Right ventricle myocardium inferior (tissue), 1 donor: ENCODE data around the gene SPAG6. TPM values are rescaled to one million over a fixed set of nuclear protein-coding genes. Genes with fewer than 3 reads are reported as not detected.

ENCODE experiments used
- ATAC-seq: fragments of 200-7000 bp; cut with Tn5 transposase; one replicate; pipeline ENCODE4 v1.9.1; 2020; ENCODE audit warnings: mild to moderate bottlenecking, moderate library complexity
- DNase-seq: peaks from one replicate; pipeline ENCODE4 v3.0.0; 2021; ENCODE audit errors: missing footprints
- intact Hi-C: fragments of 100-400 bp; cut with DNase I; formaldehyde crosslinking; loops from one replicate; pipeline ENCODE4 v1.11.0; 2022
- total RNA-seq: library from RNA; stranded (reverse); fragmentation: NEBNext Ultra II Directional; extraction: Animal tissue kit (Norgen Biotek cat#: 25700); gene quantifications from one replicate; pipeline ENCODE4 v1.2.1, GENCODE V29; 2021
- donor health status: DM: no; HTN: yes; CAD: no; lungs with severe emphysema.

The SPAG6 gene
- total RNA-seq, 1 donor from 2014 or later, result not detected

- intact Hi-C loops, result loop anchor here (5.0 kb wide), 6 partner anchors 96 to 441 kb away; partner anchors contain the start of gene BMI1
- ATAC-seq, result no peak
- no peak for DNase-seq
Observed at GRCh38 chr10:22438711-22439110, 93.4 kb downstream of the SPAG6 start.

GRCh38 chr10:22442063-22442462, 96.8 kb downstream of the SPAG6 start:
- intact Hi-C loops, result no loop called here
- ATAC-seq (no peak), DNase-seq (no peak)

GRCh38 chr10:22442468-22442867, 97.2 kb downstream of the SPAG6 start:
- no peak for DNase-seq
- ATAC-seq, result no peak
- intact Hi-C loops, result no loop called here

- intact Hi-C loops, result no loop called here
- DNase-seq (no peak), ATAC-seq (no peak)
Observed at GRCh38 chr10:22443175-22443901, 98.0 kb downstream of the SPAG6 start.

- DNase-seq, result no peak
- ATAC-seq, result no peak
- intact Hi-C loops, result no loop called here
Observed at GRCh38 chr10:22444219-22444788, 99.0 kb downstream of the SPAG6 start.

GRCh38 chr10:22445495-22445894, 100.2 kb downstream of the SPAG6 start:
- ATAC-seq (no peak), DNase-seq (no peak)
- intact Hi-C loops, result no loop called here

- intact Hi-C loops, result no loop called here
- ATAC-seq (no peak), DNase-seq (no peak)
Observed at GRCh38 chr10:22447068-22447467, 101.8 kb downstream of the SPAG6 start.

- DNase-seq, result no peak
- no peak for ATAC-seq
- intact Hi-C loops, result no loop called here
Observed at GRCh38 chr10:22451346-22451745, 106.0 kb downstream of the SPAG6 start.

GRCh38 chr10:22453320-22453719, 108.0 kb downstream of the SPAG6 start:
- ATAC-seq, result no peak
- intact Hi-C loops, result no loop called here
- DNase-seq, result no peak

GRCh38 chr10:22453948-22454591, 108.8 kb downstream of the SPAG6 start:
- ATAC-seq, result no peak
- no peak for DNase-seq
- intact Hi-C loops, result no loop called here

GRCh38 chr10:22454634-22455033, 109.3 kb downstream of the SPAG6 start:
- no peak for ATAC-seq
- no peak for DNase-seq
- intact Hi-C loops, result no loop called here

GRCh38 chr10:22455068-22455857, 110.0 kb downstream of the SPAG6 start:
- ATAC-seq (no peak), DNase-seq (no peak)
- intact Hi-C loops, result no loop called here

GRCh38 chr10:22456486-22456885, 111.2 kb downstream of the SPAG6 start:
- DNase-seq, result no peak
- intact Hi-C loops, result no loop called here
- ATAC-seq, result no peak

- intact Hi-C loops, result no loop called here
- ATAC-seq, result no peak
- DNase-seq, result no peak
Observed at GRCh38 chr10:22458272-22459038, 113.2 kb downstream of the SPAG6 start.

- ATAC-seq (no peak), DNase-seq (no peak)
- intact Hi-C loops, result no loop called here
Observed at GRCh38 chr10:22459496-22459895, 114.2 kb downstream of the SPAG6 start.

- ATAC-seq, result no peak
- intact Hi-C loops, result no loop called here
- DNase-seq, result no peak
Observed at GRCh38 chr10:22460101-22460500, 114.8 kb downstream of the SPAG6 start.

- intact Hi-C loops, result no loop called here
- no peak for DNase-seq
- no peak for ATAC-seq
Observed at GRCh38 chr10:22460531-22461403, 115.5 kb downstream of the SPAG6 start.

GRCh38 chr10:22461891-22462290, 116.6 kb downstream of the SPAG6 start:
- ATAC-seq, result no peak
- DNase-seq, result no peak
- intact Hi-C loops, result no loop called here
